Upper lobe of left lung (tissue), 4 donors: ENCODE data around the gene TOR1B.

Experiments
- CTCF ChIP-seq, 6 experiments: fragments of 450-650 bp in 4 of 6; fragments of 200-600 bp in 2 of 6; sonication (generic) in 2 of 6; IDR thresholded peaks; one replicate each; pipeline ENCODE4 v1.5.1; 2016 to 2019; ENCODE audit warnings: antibody characterized with exemption in 6 of 6
- EP300 ChIP-seq, 4 donors: sonication (generic); formaldehyde crosslinking; IDR thresholded peaks; one replicate each; pipeline ENCODE4 v1.5.1; 2017; ENCODE audit warnings: antibody characterized with exemption in 4 of 4, control low read depth in 2 of 4
- POLR2A ChIP-seq, 4 donors: fragments of 450-650 bp; IDR thresholded peaks; one replicate each; pipeline ENCODE4 v1.5.1; 2016 to 2017; ENCODE audit warnings: antibody characterized with exemption in 4 of 4, mild to moderate bottlenecking in 2 of 4
- POLR2AphosphoS5 ChIP-seq, 2 donors: sonication (generic); formaldehyde crosslinking; IDR thresholded peaks; one replicate each; pipeline ENCODE4 v1.5.1; 2017; ENCODE audit warnings: antibody characterized with exemption in 2 of 2

- no peak for TF ChIP-seq CTCF (IDR thresholded peaks at IDR 0.05)
- no peak for TF ChIP-seq POLR2A (IDR thresholded peaks at IDR 0.05)
- TF ChIP-seq EP300 (IDR thresholded peaks at IDR 0.05): no peak
- TF ChIP-seq POLR2AphosphoS5 (IDR thresholded peaks at IDR 0.05): no peak
Observed at GRCh38 chr9:129841071-129841470, 38.1 kb downstream of the TOR1B start.
